ENCODE measurements around the gene NAP1L1.

- TF ChIP-seq, protein P1, sequence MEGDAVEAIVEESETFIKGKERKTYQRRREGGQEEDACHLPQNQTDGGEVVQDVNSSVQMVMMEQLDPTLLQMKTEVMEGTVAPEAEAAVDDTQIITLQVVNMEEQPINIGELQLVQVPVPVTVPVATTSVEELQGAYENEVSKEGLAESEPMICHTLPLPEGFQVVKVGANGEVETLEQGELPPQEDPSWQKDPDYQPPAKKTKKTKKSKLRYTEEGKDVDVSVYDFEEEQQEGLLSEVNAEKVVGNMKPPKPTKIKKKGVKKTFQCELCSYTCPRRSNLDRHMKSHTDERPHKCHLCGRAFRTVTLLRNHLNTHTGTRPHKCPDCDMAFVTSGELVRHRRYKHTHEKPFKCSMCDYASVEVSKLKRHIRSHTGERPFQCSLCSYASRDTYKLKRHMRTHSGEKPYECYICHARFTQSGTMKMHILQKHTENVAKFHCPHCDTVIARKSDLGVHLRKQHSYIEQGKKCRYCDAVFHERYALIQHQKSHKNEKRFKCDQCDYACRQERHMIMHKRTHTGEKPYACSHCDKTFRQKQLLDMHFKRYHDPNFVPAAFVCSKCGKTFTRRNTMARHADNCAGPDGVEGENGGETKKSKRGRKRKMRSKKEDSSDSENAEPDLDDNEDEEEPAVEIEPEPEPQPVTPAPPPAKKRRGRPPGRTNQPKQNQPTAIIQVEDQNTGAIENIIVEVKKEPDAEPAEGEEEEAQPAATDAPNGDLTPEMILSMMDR (IDR thresholded peaks at IDR 0.05; ENCODE audit: low read length): no peak
- TF ChIP-seq EZH2 (IDR thresholded peaks at IDR 0.05; ENCODE audit: borderline replicate concordance, low read length): no peak
Measured at GRCh38 chr12:76096079-76096646, 11.7 kb upstream of the NAP1L1 start.

All from OCI-LY1 (cell line).